ENCODE results near the gene CD226.

DNA sequence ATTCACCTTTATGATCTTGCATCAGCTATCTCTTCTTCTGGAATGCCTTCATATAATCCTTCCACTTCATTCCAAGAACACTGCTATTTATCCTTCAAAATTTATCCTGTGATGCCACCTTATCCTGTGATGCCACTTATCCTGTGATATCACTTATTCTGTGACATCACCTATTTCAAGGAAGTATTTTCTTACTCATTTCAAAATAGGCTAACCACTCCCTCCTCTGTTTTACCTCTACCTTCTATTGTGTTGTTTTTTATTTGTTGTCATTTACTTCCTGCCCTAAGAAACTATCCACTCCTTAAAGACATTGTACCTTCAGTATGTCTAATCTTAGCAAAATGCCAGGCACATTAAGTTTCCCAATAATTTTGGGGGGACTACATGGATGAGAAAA, 38.8 kb downstream of the CD226 start:
- TF ChIP-seq, protein P1, sequence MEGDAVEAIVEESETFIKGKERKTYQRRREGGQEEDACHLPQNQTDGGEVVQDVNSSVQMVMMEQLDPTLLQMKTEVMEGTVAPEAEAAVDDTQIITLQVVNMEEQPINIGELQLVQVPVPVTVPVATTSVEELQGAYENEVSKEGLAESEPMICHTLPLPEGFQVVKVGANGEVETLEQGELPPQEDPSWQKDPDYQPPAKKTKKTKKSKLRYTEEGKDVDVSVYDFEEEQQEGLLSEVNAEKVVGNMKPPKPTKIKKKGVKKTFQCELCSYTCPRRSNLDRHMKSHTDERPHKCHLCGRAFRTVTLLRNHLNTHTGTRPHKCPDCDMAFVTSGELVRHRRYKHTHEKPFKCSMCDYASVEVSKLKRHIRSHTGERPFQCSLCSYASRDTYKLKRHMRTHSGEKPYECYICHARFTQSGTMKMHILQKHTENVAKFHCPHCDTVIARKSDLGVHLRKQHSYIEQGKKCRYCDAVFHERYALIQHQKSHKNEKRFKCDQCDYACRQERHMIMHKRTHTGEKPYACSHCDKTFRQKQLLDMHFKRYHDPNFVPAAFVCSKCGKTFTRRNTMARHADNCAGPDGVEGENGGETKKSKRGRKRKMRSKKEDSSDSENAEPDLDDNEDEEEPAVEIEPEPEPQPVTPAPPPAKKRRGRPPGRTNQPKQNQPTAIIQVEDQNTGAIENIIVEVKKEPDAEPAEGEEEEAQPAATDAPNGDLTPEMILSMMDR (IDR thresholded peaks at IDR 0.05), result no peak
- TF ChIP-seq POLR2A (IDR thresholded peaks at IDR 0.05), result no peak
- TF ChIP-seq POLR2AphosphoS5 (IDR thresholded peaks at IDR 0.05), result no peak
- no peak for TF ChIP-seq EP300 (IDR thresholded peaks at IDR 0.05)
